HCT116 (cell line): Measurements from ENCODE around the gene GNG12. TPM values are rescaled to one million over a fixed set of nuclear protein-coding genes. Genes with fewer than 3 reads are reported as not detected.

Experiments
- ATAC-seq: fragments of 200-7000 bp; cut with Tn5 transposase; 2 replicates; pipeline ENCODE4 v1.9.1; 2020; ENCODE audit warnings: mild to moderate bottlenecking, moderate library complexity
- BruUV-seq: library from RNA; stranded (reverse); fragments of 400-500 nt; replicated peaks from 2 replicates; lab custom pipeline; 2021; lab: Mats Ljungman, UMichigan
- CTCF ChIA-PET: fragments of 300-600 bp; sonication (Branson Sonifier 250); formaldehyde crosslinking; loops from one replicate; lab custom pipeline; 2021; ENCODE audit warnings: antibody characterized with exemption; lab: Charles Lee
- POLR2A ChIA-PET: fragments of 300-600, 350-600 bp; sonication (Branson Sonifier 250); formaldehyde crosslinking; loops from one replicate; lab custom pipeline; 2021; ENCODE audit warnings: antibody characterized with exemption; lab: Charles Lee
- RAD21 ChIA-PET, 2 experiments: fragments of 300-600 bp; sonication (Branson Sonifier 250); formaldehyde crosslinking; loops; one replicate each; lab custom pipeline; 2023; ENCODE audit warnings: low total read pairs in 2 of 2; ENCODE audit not compliant: uncharacterized antibody in 2 of 2, unreplicated experiment in 2 of 2, low non-redundant PET in 1 of 2; lab: Charles Lee
- DNase-seq: peaks from one replicate; pipeline ENCODE4 v3.0.0-alpha.2; 2010; ENCODE audit warnings: low read depth, low spot score
- H2AFZ ChIP-seq: fragments of 200-600 bp; shearing (Covaris generic), sonication (generic); 2 replicates; pipeline ENCODE4 v1.6.1; 2017; ENCODE audit warnings: low read depth, mixed run types, mixed read lengths, antibody characterized with exemption, low read length; ENCODE audit not compliant: poor library complexity, severe bottlenecking
- H3K27ac ChIP-seq: 2 replicates; pipeline ENCODE4 v1.5.1; 2012; ENCODE audit warnings: low read depth, low read length
- H3K27me3 ChIP-seq: fragments of 200-600 bp; sonication (generic); 2 replicates; pipeline ENCODE4 v1.6.1; 2016; ENCODE audit warnings: mixed run types, low read length, mixed read lengths; ENCODE audit not compliant: insufficient read depth
- H3K36me3 ChIP-seq, 2 experiments: fragments of 200-500 bp in 1 of 2; fragments of 200-600 bp in 1 of 2; sonication (Bioruptor generic) in 1 of 2; sonication (generic) in 1 of 2; 2 replicates each; pipeline versions ENCODE4 v1.5.1 to v1.6.1; 2014 to 2016; ENCODE audit warnings: low read length in 2 of 2, inconsistent platforms in 1 of 2, mixed read lengths in 1 of 2, mixed run types in 1 of 2; ENCODE audit not compliant: insufficient read depth in 2 of 2, control insufficient read depth in 1 of 2
- H3K4me1 ChIP-seq, 2 experiments: fragments of 200-600 bp in 1 of 2; sonication (generic) in 1 of 2; 2 replicates each; pipeline versions ENCODE4 v1.5.1 to v1.6.1; 2012 to 2017; ENCODE audit warnings: low read length in 2 of 2, inconsistent platforms in 1 of 2, mild to moderate bottlenecking in 1 of 2, mixed read lengths in 1 of 2, mixed run types in 1 of 2, moderate library complexity in 1 of 2; ENCODE audit not compliant: insufficient read depth in 2 of 2, control insufficient read depth in 1 of 2
- H3K4me2 ChIP-seq: fragments of 200-600 bp; sonication (generic); 2 replicates; pipeline ENCODE4 v1.6.1; 2017; ENCODE audit warnings: mixed run types, low read length, mixed read lengths
- H3K4me3 ChIP-seq, 2 experiments: fragments of 200-600 bp in 1 of 2; sonication (generic) in 1 of 2; replicated peaks in 1 of 2; 2 replicates each; pipeline ENCODE4 v1.5.1; 2011 to 2016; ENCODE audit warnings: low read length in 2 of 2, control low read depth in 1 of 2, low read depth in 1 of 2, mild to moderate bottlenecking in 1 of 2, mixed read lengths in 1 of 2, mixed run types in 1 of 2
- H3K79me2 ChIP-seq: fragments of 200-600 bp; sonication (generic); 2 replicates; pipeline ENCODE4 v1.6.1; 2017; ENCODE audit warnings: mild to moderate bottlenecking, mixed run types, low read length, moderate library complexity, mixed read lengths; ENCODE audit not compliant: insufficient read depth
- H3K9ac ChIP-seq: fragments of 200-600 bp; sonication (generic); 2 replicates; pipeline ENCODE4 v1.6.1; 2016; ENCODE audit warnings: low read length, mixed read lengths
- H3K9me2 ChIP-seq: fragments of 200-600 bp; sonication (generic), shearing (Covaris generic); 2 replicates; pipeline ENCODE4 v1.6.1; 2017; ENCODE audit warnings: mixed run types, mild to moderate bottlenecking, moderate library complexity; ENCODE audit not compliant: insufficient read depth
- H3K9me3 ChIP-seq, 2 experiments: fragments of 200-500 bp in 1 of 2; fragments of 200-600 bp in 1 of 2; sonication (Bioruptor generic) in 1 of 2; sonication (generic) in 1 of 2; 2 replicates each; pipeline ENCODE4 v1.6.1; 2014 to 2017; ENCODE audit warnings: low read length in 2 of 2, mixed read lengths in 2 of 2, inconsistent platforms in 1 of 2, low read depth in 1 of 2, mild to moderate bottlenecking in 1 of 2, mixed run types in 1 of 2, moderate library complexity in 1 of 2; ENCODE audit not compliant: control insufficient read depth in 1 of 2, insufficient read depth in 1 of 2
- H4K20me1 ChIP-seq: fragments of 200-600 bp; sonication (generic), shearing (Covaris generic); 2 replicates; pipeline ENCODE4 v1.6.1; 2017; ENCODE audit warnings: mixed run types, mild to moderate bottlenecking, moderate library complexity; ENCODE audit not compliant: insufficient read depth
- CBX3 ChIP-seq: IDR thresholded peaks from 2 replicates; pipeline ENCODE4 v1.6.1; 2012; ENCODE audit warnings: low read depth
- EGR1 ChIP-seq: IDR thresholded peaks from 2 replicates; pipeline ENCODE4 v1.6.1; 2012; ENCODE audit warnings: low read depth
- EZH2 ChIP-seq: fragments of 200-600 bp; sonication (generic); IDR thresholded peaks from 2 replicates; pipeline ENCODE4 v1.6.1; 2017; ENCODE audit warnings: antibody characterized with exemption, mixed run types
- RAD21 ChIP-seq: IDR thresholded peaks from 2 replicates; pipeline ENCODE4 v1.6.1; 2012; ENCODE audit warnings: low read depth, mild to moderate bottlenecking
- REST ChIP-seq: IDR thresholded peaks from 2 replicates; pipeline ENCODE4 v1.6.1; 2012; ENCODE audit warnings: low read depth
- SIN3A ChIP-seq: IDR thresholded peaks from 2 replicates; pipeline ENCODE4 v1.6.1; 2012; ENCODE audit warnings: low read depth
- SP1 ChIP-seq: IDR thresholded peaks from 2 replicates; pipeline ENCODE4 v1.6.1; 2012; ENCODE audit warnings: low read depth
- SRF ChIP-seq: IDR thresholded peaks from 2 replicates; pipeline ENCODE4 v1.6.1; 2012; ENCODE audit warnings: low read depth
- YY1 ChIP-seq: IDR thresholded peaks from 2 replicates; pipeline ENCODE4 v1.6.1; 2011; ENCODE audit warnings: low read length, low read depth, moderate library complexity, mild to moderate bottlenecking; ENCODE audit not compliant: insufficient replicate concordance; ENCODE audit errors: extremely low read depth
- intact Hi-C: fragments of 100-400 bp; cut with micrococcal nuclease; formaldehyde crosslinking; loops from 2 replicates; pipeline ENCODE4 v1.10.0; 2022
- total RNA-seq: library from RNA; stranded (reverse); gene quantifications from one replicate; pipeline ENCODE4 v1.2.1, GENCODE V29; 2021; ENCODE audit not compliant: unreplicated experiment

The GNG12 gene
- total RNA-seq, 1 experiment from 2014 or later: 49.6 TPM

GRCh38 chr1:67685067-67685557 lies 148.2 kb downstream of the GNG12 start, which contains the start of gene GADD45A (continued):
- TF ChIP-seq REST (no peak), CBX3 (no peak), EGR1 (no peak), SIN3A (peak; percentile 99)

- TF ChIP-seq SRF (no peak), RAD21 (no peak), SP1 (no peak), SIN3A (no peak), YY1 (no peak), EGR1 (peak; percentile 75), EZH2 (no peak)
- no peaks in the 10 kb centered on the region for H3K9me2 ChIP-seq
- H3K27me3 ChIP-seq: no peaks in the 10 kb centered on the region
- CTCF ChIA-PET: interaction anchor here (0.6 to 1.7 kb wide), 6 partner anchors 10 to 432 kb away, joined by 3 to 14 read pairs (median 4); no protein-coding TSS in a partner anchor
- RAD21 ChIA-PET: interaction anchor here (0.7 to 3.0 kb wide), 7 partner anchors 16 to 152 kb away, joined by 3 to 10 read pairs (median 6); no protein-coding TSS in a partner anchor
- peak overlapping the region; percentile 21 for H3K27ac ChIP-seq
- ATAC-seq (no peak), DNase-seq (no peak)
- peak overlapping the region; percentile 31 to 91 for H3K4me3 ChIP-seq
- intact Hi-C loops: loop anchor here (1.0 to 10.0 kb wide), 4 partner anchors 120 to 700 kb away; partner anchors contain the start of gene GNG12
- TSS peak; percentile 59 for BruUV-seq
- peaks cover 31% of the 10 kb centered on the region for H3K79me2 ChIP-seq
- POLR2A ChIA-PET: interaction anchor here (0.6 to 6.3 kb wide), 39 partner anchors 8 to 760 kb away, joined by 3 to 50 read pairs (median 4); partner anchors contain the start of genes DNAI4 and MIER1
- H3K36me3 ChIP-seq: peaks cover 15 to 17% of the 10 kb centered on the region in 2 experiments
- no peaks in the 10 kb centered on the region for H3K9me3 ChIP-seq
- H3K4me1 ChIP-seq: peaks cover 28 to 50% of the 10 kb centered on the region in 2 experiments
- peak overlapping the region; percentile 33 for H3K9ac ChIP-seq
- peak overlapping the region; percentile 58 for H2AFZ ChIP-seq
- H4K20me1 ChIP-seq: peaks cover 4% of the 10 kb centered on the region; the same call in 1 of the 2 replicates
- H3K4me2 ChIP-seq: peak overlapping the region; percentile 90
Measured at GRCh38 chr1:67684526-67685066, 148.7 kb downstream of the GNG12 start.
